HepG2 (cell line): ENCODE measurements around the gene DUS1L. TPM values are rescaled to one million over a fixed set of nuclear protein-coding genes. Genes with fewer than 3 reads are reported as not detected.

Source experiments
- AKAP8 ChIP-seq: sonication (generic); formaldehyde crosslinking; IDR thresholded peaks from 2 replicates; pipeline ENCODE4 v1.5.1; 2020; ENCODE audit warnings: mild to moderate bottlenecking, missing genetic modification reagents
- CAMTA2 ChIP-seq: sonication (generic); formaldehyde crosslinking; IDR thresholded peaks from 2 replicates; pipeline ENCODE4 v1.4.0; 2020; ENCODE audit warnings: mild to moderate bottlenecking, missing genetic modification reagents, borderline replicate concordance
- CHCHD3 ChIP-seq: sonication (generic); formaldehyde crosslinking; IDR thresholded peaks from 2 replicates; pipeline ENCODE4 v1.8.0; 2022; ENCODE audit warnings: mild to moderate bottlenecking, missing genetic modification reagents, moderate library complexity
- GPBP1L1 ChIP-seq: sonication (generic); formaldehyde crosslinking; IDR thresholded peaks from 2 replicates; pipeline ENCODE4 v1.5.0; 2020; ENCODE audit warnings: mild to moderate bottlenecking, missing genetic modification reagents
- GTF3A ChIP-seq: sonication (generic); formaldehyde crosslinking; conservative IDR thresholded peaks from 2 replicates; pipeline ENCODE4 v1.4.0; 2020; ENCODE audit warnings: mild to moderate bottlenecking, missing genetic modification reagents
- HNRNPK ChIP-seq: fragments of 200-400 bp; formaldehyde crosslinking; IDR thresholded peaks from 2 replicates; pipeline ENCODE4 v1.6.1; 2018; ENCODE audit warnings: low read length, low read depth, moderate library complexity, mild to moderate bottlenecking; ENCODE audit not compliant: poor library complexity, severe bottlenecking
- KLF15 ChIP-seq: sonication (generic); formaldehyde crosslinking; IDR thresholded peaks from 2 replicates; pipeline ENCODE4 v1.8.1; 2023; ENCODE audit warnings: borderline replicate concordance, mild to moderate bottlenecking, inconsistent platforms, missing genetic modification reagents, mixed read lengths
- PATZ1 ChIP-seq: sonication (generic); formaldehyde crosslinking; IDR thresholded peaks from 2 replicates; pipeline ENCODE4 v1.4.0; 2020; ENCODE audit warnings: missing genetic modification reagents
- REPIN1 ChIP-seq: sonication (generic); formaldehyde crosslinking; IDR thresholded peaks from 2 replicates; pipeline ENCODE4 v1.8.0; 2022; ENCODE audit warnings: missing genetic modification reagents, low read depth, mild to moderate bottlenecking, borderline replicate concordance
- RNF2 ChIP-seq: fragments of 450-650 bp; conservative IDR thresholded peaks from 2 replicates; pipeline ENCODE4 v1.6.1; 2016; ENCODE audit warnings: low read depth
- SOX13 ChIP-seq, 3 experiments: fragments of 450-650 bp in 1 of 3; sonication (generic) in 1 of 3; formaldehyde crosslinking in 1 of 3; IDR thresholded peaks in 2 of 3; conservative IDR thresholded peaks in 1 of 3; 2 replicates each; pipeline versions ENCODE4 v1.5.0 to v1.6.1; 2016 to 2020; ENCODE audit warnings: antibody characterized with exemption in 1 of 3, mild to moderate bottlenecking in 1 of 3, missing compliant biosample characterization in 1 of 3, missing genetic modification reagents in 1 of 3, moderate library complexity in 1 of 3
- SRSF1 ChIP-seq: fragments of 200-400 bp; formaldehyde crosslinking; optimal IDR thresholded peaks from 2 replicates; pipeline ENCODE3; 2017; ENCODE audit warnings: mild to moderate bottlenecking, low read depth, low read length, moderate library complexity
- STAT5B ChIP-seq: sonication (generic); formaldehyde crosslinking; IDR thresholded peaks from 2 replicates; pipeline ENCODE4 v1.4.0; 2020; ENCODE audit warnings: missing genetic modification reagents
- TGIF2 ChIP-seq: IDR thresholded peaks from 2 replicates; pipeline ENCODE4 v1.6.1; 2016; ENCODE audit warnings: control low read depth, missing compliant biosample characterization
- ZBTB4 ChIP-seq: sonication (generic); formaldehyde crosslinking; IDR thresholded peaks from 2 replicates; pipeline ENCODE4 v1.4.0; 2020; ENCODE audit warnings: missing genetic modification reagents, mild to moderate bottlenecking, borderline replicate concordance
- ZBTB8A ChIP-seq: sonication (generic); formaldehyde crosslinking; IDR thresholded peaks from 2 replicates; pipeline ENCODE4 v1.4.0; 2020; ENCODE audit warnings: mild to moderate bottlenecking, low read depth, missing genetic modification reagents, borderline replicate concordance
- ZFP41 ChIP-seq: sonication (generic); formaldehyde crosslinking; IDR thresholded peaks from 2 replicates; pipeline ENCODE4 v1.4.0; 2020; ENCODE audit warnings: mild to moderate bottlenecking, missing genetic modification reagents, borderline replicate concordance
- ZFP62 ChIP-seq: sonication (generic); formaldehyde crosslinking; IDR thresholded peaks from 2 replicates; pipeline ENCODE4 v1.4.0; 2020; ENCODE audit warnings: missing genetic modification reagents
- ZFP91 ChIP-seq: sonication (generic); formaldehyde crosslinking; IDR thresholded peaks from 2 replicates; pipeline ENCODE4 v1.9.0; 2022; ENCODE audit warnings: missing genetic modification reagents, mild to moderate bottlenecking, borderline replicate concordance
- ZNF180 ChIP-seq: sonication (generic); formaldehyde crosslinking; IDR thresholded peaks from 2 replicates; pipeline ENCODE4 v1.4.0; 2020; ENCODE audit warnings: low read depth, missing genetic modification reagents, borderline replicate concordance
- ZNF44 ChIP-seq: sonication (generic); formaldehyde crosslinking; IDR thresholded peaks from 2 replicates; pipeline ENCODE4 v1.5.1; 2020; ENCODE audit warnings: mild to moderate bottlenecking, missing genetic modification reagents
- polyA plus RNA-seq, 8 experiments: library from polyadenylated mRNA; depleted of rRNA in 3 of 8; stranded (reverse) in 7 of 8; unstranded in 1 of 8; fragments of >200 nt; fragmentation: Illumina TruSeq in 4 of 8; extraction: Trizol in 4 of 8; gene quantifications; 2 replicates each; pipeline versions ENCODE4 v1.2.1 to v1.2.3, GENCODE V29; 2011 to 2016; ENCODE audit warnings: low read depth in 4 of 8, missing spikeins in 1 of 8, mixed read lengths in 1 of 8; ENCODE audit not compliant: insufficient read depth in 1 of 8
- total RNA-seq, 5 experiments: library from RNA; depleted of rRNA; stranded (reverse); fragments of >200 nt; fragmentation: Illumina TruSeq; extraction: Trizol; gene quantifications; 2 replicates each; pipeline ENCODE4 v1.2.3, GENCODE V29; 2016; ENCODE audit warnings: low read depth in 1 of 5

The DUS1L gene
- total and polyA plus RNA-seq, 2 of the 13 experiments (the other 11 are each of a cell fraction or from before 2014, with no cell fraction given) = 81.0 to 109 TPM

- TF ChIP-seq PATZ1 (no peak; the same call in 1 of the 2 replicates), RNF2 (no peak), SOX13 (IDR thresholded peaks at IDR 0.05) (no peak), SOX13 (CRISPR knock-in tag; conservative IDR thresholded peaks at IDR 0.05 in 1 of 2, IDR thresholded peaks at IDR 0.05 in 1 of 2) (no peak), ZBTB8A (CRISPR knock-in tag) (no peak), GPBP1L1 (CRISPR knock-in tag) (no peak), HNRNPK (no peak), REPIN1 (CRISPR knock-in tag) (no peak), SRSF1 (no peak), STAT5B (CRISPR knock-in tag) (no peak), ZFP62 (no peak), KLF15 (CRISPR knock-in tag) (0 out of 2 replicates have a peak, but pooled peaks have one; percentile 29), ZNF44 (CRISPR knock-in tag) (no peak), CHCHD3 (CRISPR knock-in tag) (no peak; the same call in 1 of the 2 replicates), ZFP91 (CRISPR knock-in tag) (no peak), AKAP8 (no peak), TGIF2 (CRISPR knock-in tag) (no peak), GTF3A (CRISPR knock-in tag) (no peak), ZBTB4 (CRISPR knock-in tag) (no peak), ZFP41 (CRISPR knock-in tag) (no peak), ZNF180 (CRISPR knock-in tag) (peak; percentile 81; the same call in 1 of the 2 replicates), CAMTA2 (CRISPR knock-in tag) (no peak)
Measured at GRCh38 chr17:82065193-82065637, 389 bp downstream of the DUS1L start (continued).
